Esophagus squamous epithelium (tissue), 5 donors: ENCODE results near the gene TMEM178B. TPM values are rescaled to one million over a fixed set of nuclear protein-coding genes. Genes with fewer than 3 reads are reported as not detected.
A peak's percentile ranks its signal among the peaks of the same experiment; 100 is the strongest.

Source experiments
- DNase-seq: peaks from one replicate; lab custom pipeline; 2025; lab: John Stamatoyannopoulos, UW
- H3K27ac ChIP-seq, 4 donors: fragments of 200-600 bp; sonication (generic); one replicate each; pipeline ENCODE4 v1.5.1; 2016 to 2019; ENCODE audit warnings: mild to moderate bottlenecking in 1 of 4
- H3K27me3 ChIP-seq, 4 donors: fragments of 200-600 bp; sonication (generic); 1 replicate in 3 of 4; 2 replicates in 1 of 4; pipeline versions ENCODE4 v1.5.1 to v1.6.0; 2017 to 2021; ENCODE audit warnings: antibody characterized with exemption in 1 of 4
- H3K36me3 ChIP-seq, 3 donors: fragments of 200-600 bp; sonication (generic); one replicate each; pipeline ENCODE4 v1.5.1; 2016 to 2019
- H3K4me1 ChIP-seq, 3 donors: fragments of 200-600 bp; sonication (generic); one replicate each; pipeline ENCODE4 v1.5.1; 2017 to 2019
- H3K4me3 ChIP-seq, 4 donors: fragments of 200-600 bp; sonication (generic); 1 replicate in 3 of 4; 2 replicates in 1 of 4; pipeline ENCODE4 v1.5.1; 2016 to 2019; ENCODE audit warnings: mild to moderate bottlenecking in 2 of 4, moderate library complexity in 1 of 4
- H3K9me3 ChIP-seq, 3 donors: fragments of 200-600 bp; sonication (generic); one replicate each; pipeline ENCODE4 v1.5.1; 2016 to 2019
- POLR2A ChIP-seq, 4 donors: fragments of 450-650 bp; IDR thresholded peaks; one replicate each; pipeline ENCODE4 v1.6.1; 2017; ENCODE audit warnings: antibody characterized with exemption in 4 of 4, mild to moderate bottlenecking in 4 of 4, moderate library complexity in 3 of 4
- WGBS, 2 donors: methylation state at CpG; one replicate each; pipeline ENCODE4 v1.1.5; 2018; 5-methylcytosine and 5-hydroxymethylcytosine counted together
- intact Hi-C: fragments of 100-400 bp; cut with DNase I; formaldehyde crosslinking; loops from one replicate; pipeline ENCODE4 v1.15.0; 2022
- total RNA-seq, 4 donors: library from RNA; depleted of rRNA; stranded (reverse); fragments of >200 nt; gene quantifications; one replicate each; pipeline ENCODE4 v1.1.0, GENCODE V29; 2016
- TF ChIP-seq, protein P1 (sequence below), 6 experiments: fragments of 450-650 bp in 4 of 6; fragments of 200-600 bp in 2 of 6; sonication (generic) in 2 of 6; IDR thresholded peaks; one replicate each; pipeline ENCODE4 v1.5.1; 2016 to 2019; ENCODE audit warnings: antibody characterized with exemption in 6 of 6, mild to moderate bottlenecking in 4 of 6, moderate library complexity in 4 of 6
- donor health status: DM: yes; HTN: yes; CAD: no.

Gene TMEM178B
- total RNA-seq, 4 donors from 2014 or later, result 0.95 to 1.7 (median 1.2) TPM

GRCh38 chr7:141455723-141456122 lies 381.9 kb downstream of the TMEM178B start:
- DNase-seq, result no peak
- intact Hi-C loops, result no loop called here
- no peak overlapping the region for H3K27ac ChIP-seq
- TF ChIP-seq, protein P1, sequence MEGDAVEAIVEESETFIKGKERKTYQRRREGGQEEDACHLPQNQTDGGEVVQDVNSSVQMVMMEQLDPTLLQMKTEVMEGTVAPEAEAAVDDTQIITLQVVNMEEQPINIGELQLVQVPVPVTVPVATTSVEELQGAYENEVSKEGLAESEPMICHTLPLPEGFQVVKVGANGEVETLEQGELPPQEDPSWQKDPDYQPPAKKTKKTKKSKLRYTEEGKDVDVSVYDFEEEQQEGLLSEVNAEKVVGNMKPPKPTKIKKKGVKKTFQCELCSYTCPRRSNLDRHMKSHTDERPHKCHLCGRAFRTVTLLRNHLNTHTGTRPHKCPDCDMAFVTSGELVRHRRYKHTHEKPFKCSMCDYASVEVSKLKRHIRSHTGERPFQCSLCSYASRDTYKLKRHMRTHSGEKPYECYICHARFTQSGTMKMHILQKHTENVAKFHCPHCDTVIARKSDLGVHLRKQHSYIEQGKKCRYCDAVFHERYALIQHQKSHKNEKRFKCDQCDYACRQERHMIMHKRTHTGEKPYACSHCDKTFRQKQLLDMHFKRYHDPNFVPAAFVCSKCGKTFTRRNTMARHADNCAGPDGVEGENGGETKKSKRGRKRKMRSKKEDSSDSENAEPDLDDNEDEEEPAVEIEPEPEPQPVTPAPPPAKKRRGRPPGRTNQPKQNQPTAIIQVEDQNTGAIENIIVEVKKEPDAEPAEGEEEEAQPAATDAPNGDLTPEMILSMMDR (IDR thresholded peaks at IDR 0.05), result no peak
- no peak for TF ChIP-seq POLR2A (IDR thresholded peaks at IDR 0.05)
- no peaks in the 10 kb centered on the region for H3K27me3 ChIP-seq
- 60 to 86% methylated on average over 1 of the region's 1 CpG for WGBS, 2 donors
- H3K36me3 ChIP-seq, result no peaks in the 10 kb centered on the region
- no peak overlapping the region for H3K4me3 ChIP-seq
- H3K9me3 ChIP-seq, result no peaks in the 10 kb centered on the region
- H3K4me1 ChIP-seq, result peaks cover 0 to 6% (median 0%) of the 10 kb centered on the region in 3 donors

GRCh38 chr7:141456298-141456697 lies 382.4 kb downstream of the TMEM178B start:
- no peaks in the 10 kb centered on the region for H3K36me3 ChIP-seq
- no peak for TF ChIP-seq POLR2A (IDR thresholded peaks at IDR 0.05)
- TF ChIP-seq, protein P1 (IDR thresholded peaks at IDR 0.05), result no peak

GRCh38 chr7:141456711-141457110 lies 382.8 kb downstream of the TMEM178B start:
- 78 to 90% methylated on average over 3 to 4 of the region's 4 CpGs for WGBS, 2 donors
- intact Hi-C loops, result no loop called here
- Histone ChIP-seq H3K27me3 (no peaks in the 10 kb centered on the region), H3K4me1 (peaks cover 3 to 16% (median 6%) of the 10 kb centered on the region in 3 donors), H3K9me3 (no peaks in the 10 kb centered on the region), H3K36me3 (no peaks in the 10 kb centered on the region), H3K4me3 (no peak overlapping the region), H3K27ac (no peak overlapping the region)
- DNase-seq, result no peak
- TF ChIP-seq, protein P1 (IDR thresholded peaks at IDR 0.05), result no peak
- TF ChIP-seq POLR2A (IDR thresholded peaks at IDR 0.05), result no peak

More at GRCh38 chr7:141456298-141456697, 382.4 kb downstream of the TMEM178B start:
- no peak for DNase-seq
- Histone ChIP-seq H3K4me3 (no peak overlapping the region), H3K27me3 (no peaks in the 10 kb centered on the region), H3K9me3 (no peaks in the 10 kb centered on the region), H3K4me1 (peaks cover 0 to 12% (median 2%) of the 10 kb centered on the region in 3 donors), H3K27ac (no peak overlapping the region)
- 75% methylated on average over 2 of the region's 2 CpGs; no CpG with 5 or more reads in 1 of the 2 donors for WGBS, 2 donors
- intact Hi-C loops, result no loop called here

DNA sequence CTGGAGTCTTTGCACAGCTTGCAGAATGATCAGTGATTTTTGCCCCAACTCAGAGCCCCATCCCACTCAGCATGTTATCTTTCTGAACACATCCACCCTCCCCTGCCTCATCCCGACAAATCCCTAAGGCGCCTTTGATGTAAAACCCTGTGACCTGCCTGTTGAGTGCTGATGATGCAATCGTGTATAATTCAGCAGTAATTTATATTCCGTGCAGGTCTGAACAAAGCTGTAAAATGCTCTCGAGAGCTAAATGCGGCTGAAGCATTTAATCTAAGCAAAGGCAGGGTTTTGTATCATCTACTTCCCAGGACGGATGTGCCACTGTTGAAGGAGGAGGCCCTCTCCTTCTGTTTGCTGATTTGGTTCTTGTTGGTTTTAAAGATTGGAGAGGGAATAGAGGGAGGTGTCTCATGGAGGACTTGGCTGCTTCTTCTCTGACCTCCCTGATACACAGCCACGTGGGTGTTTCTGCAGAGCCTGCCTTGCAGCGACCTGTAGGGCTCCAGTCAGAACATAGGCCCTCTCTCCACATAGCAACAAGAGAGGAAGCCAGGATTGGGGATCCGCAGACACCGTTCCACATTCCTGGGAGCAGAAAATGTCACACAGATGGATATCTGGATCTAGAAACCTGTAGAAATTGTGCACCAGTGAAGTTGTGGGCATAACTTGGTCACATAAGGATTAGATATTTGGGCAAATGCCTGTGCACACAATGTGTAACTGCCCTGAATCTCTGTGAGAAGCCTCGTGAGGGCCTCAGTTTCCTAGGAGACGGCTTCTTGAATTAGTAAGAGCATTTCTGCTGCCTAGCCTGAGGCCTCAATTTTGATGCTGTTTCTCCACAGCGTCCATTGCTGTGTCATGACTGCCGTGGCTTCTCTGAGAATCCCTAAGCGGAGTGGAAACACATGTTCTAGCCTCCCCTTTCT lies 387.2 kb downstream of the TMEM178B start:
- peak overlapping the region; percentile 35 to 63 (median 52) for H3K27ac ChIP-seq
- 37 to 56% methylated on average over 14 to 16 of the region's 16 CpGs for WGBS, 2 donors
- H3K27me3 ChIP-seq, result no peaks in the 10 kb centered on the region
- no peak for TF ChIP-seq POLR2A (IDR thresholded peaks at IDR 0.05)
- TF ChIP-seq, protein P1 (IDR thresholded peaks at IDR 0.05), result no peak
- no peak for DNase-seq
- no peak overlapping the region for H3K4me3 ChIP-seq
- H3K9me3 ChIP-seq, result no peaks in the 10 kb centered on the region
- H3K36me3 ChIP-seq, result no peaks in the 10 kb centered on the region
- intact Hi-C loops, result no loop called here
- H3K4me1 ChIP-seq, result peaks cover 4 to 42% (median 12%) of the 10 kb centered on the region in 3 donors

GRCh38 chr7:141461924-141462323 lies 388.1 kb downstream of the TMEM178B start:
- H3K36me3 ChIP-seq, result no peaks in the 10 kb centered on the region
- peaks cover 4 to 42% (median 12%) of the 10 kb centered on the region in 3 donors for H3K4me1 ChIP-seq
- WGBS, 2 donors, result 40 to 49% methylated on average over 4 to 6 of the region's 6 CpGs
- intact Hi-C loops, result no loop called here
- H3K4me3 ChIP-seq, result no peak overlapping the region
- DNase-seq, result no peak
- peak overlapping the region; percentile 35 to 63 (median 52) for H3K27ac ChIP-seq
- no peaks in the 10 kb centered on the region for H3K9me3 ChIP-seq
- no peaks in the 10 kb centered on the region for H3K27me3 ChIP-seq
- no peak for TF ChIP-seq POLR2A (IDR thresholded peaks at IDR 0.05)
- TF ChIP-seq, protein P1 (IDR thresholded peaks at IDR 0.05), result no peak
